H7 (cell line): ENCODE measurements around the gene THSD7A. TPM values are rescaled to one million over a fixed set of nuclear protein-coding genes. Genes with fewer than 3 reads are reported as not detected.
"Not testable (repeated sequence)": the region's sequence is repeated elsewhere in the genome, so short reads cannot be mapped to it uniquely, and the experiment has no call there.

Source experiments
- DNase-seq: peaks from one replicate; pipeline ENCODE4 v3.0.0; 2012
- H3K27me3 ChIP-seq: 2 replicates; pipeline ENCODE4 v1.6.0; 2011; ENCODE audit warnings: mild to moderate bottlenecking, low read length; ENCODE audit not compliant: control insufficient read depth, insufficient read depth
- H3K36me3 ChIP-seq: replicated peaks from 2 replicates; pipeline ENCODE4 v1.5.1; 2011; ENCODE audit warnings: low read length; ENCODE audit not compliant: control insufficient read depth, insufficient read depth
- H3K4me3 ChIP-seq: 2 replicates; pipeline ENCODE4 v1.5.1; 2011; ENCODE audit warnings: low read depth, mild to moderate bottlenecking, control low read depth, low read length, moderate library complexity; ENCODE audit not compliant: insufficient read depth
- total RNA-seq: library from RNA; depleted of rRNA; stranded (reverse); fragments of >200 nt; shearing (Covaris generic); gene quantifications from 2 replicates; pipeline ENCODE4 v1.2.3, GENCODE V29; 2014

Gene THSD7A
- total RNA-seq, 1 experiment from 2014 or later: 0.69 TPM

DNA sequence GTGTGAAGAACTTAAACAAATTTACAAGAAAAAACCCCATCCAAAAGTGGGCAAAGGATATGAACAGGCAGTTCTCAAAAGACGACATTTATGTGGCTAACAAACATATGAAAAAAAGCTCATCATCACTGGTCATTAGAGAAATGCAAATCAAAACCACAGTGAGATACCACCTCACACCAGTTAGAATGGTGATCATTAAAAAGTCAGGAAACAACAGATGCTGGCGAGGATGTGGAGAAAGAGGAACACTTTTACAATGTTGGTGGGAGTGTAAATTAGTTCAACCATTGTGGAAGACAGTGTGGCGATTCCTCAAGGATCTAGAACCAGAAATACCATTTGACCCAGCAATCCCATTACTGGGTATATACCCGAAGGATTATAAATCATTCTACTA is 388.1 kb downstream of the THSD7A start:
- not testable (repeated sequence) for H3K4me3 ChIP-seq, H3K27me3 ChIP-seq, H3K36me3 ChIP-seq, DNase-seq

GRCh38 chr7:11437994-11438393 is 394.0 kb downstream of the THSD7A start:
- H3K4me3 ChIP-seq: no peak overlapping the region
- no peaks in the 10 kb centered on the region for H3K27me3 ChIP-seq
- H3K36me3 ChIP-seq: no peaks in the 10 kb centered on the region
- DNase-seq: no peak

GRCh38 chr7:11436773-11437524 is 395.0 kb downstream of the THSD7A start:
- DNase-seq: no peak
- Histone ChIP-seq H3K4me3 (no peak overlapping the region), H3K27me3 (no peaks in the 10 kb centered on the region), H3K36me3 (no peaks in the 10 kb centered on the region)

- Histone ChIP-seq H3K4me3 (no peak overlapping the region), H3K27me3 (no peaks in the 10 kb centered on the region), H3K36me3 (no peaks in the 10 kb centered on the region)
- no peak for DNase-seq
These were observed 395.7 kb downstream of the THSD7A start for GRCh38 chr7:11436316-11436715.

DNA sequence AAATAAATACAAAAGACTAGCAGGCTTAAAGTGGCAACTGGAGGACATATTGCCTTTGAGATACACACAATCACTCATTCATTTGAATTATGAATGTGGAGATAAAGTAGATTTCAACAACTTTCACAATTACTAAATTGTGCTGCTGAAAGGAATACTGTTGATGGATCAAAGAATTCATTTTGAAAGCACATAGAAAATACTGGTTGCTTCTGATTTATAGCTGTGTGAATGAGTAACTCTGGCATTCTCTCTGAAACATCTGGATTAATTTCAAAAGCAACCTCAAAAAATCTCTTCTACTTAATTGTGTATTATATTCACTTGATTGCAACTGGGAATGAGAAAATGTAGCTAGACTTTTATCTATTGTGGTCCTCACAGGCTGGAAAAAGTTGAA is 397.6 kb downstream of the THSD7A start:
- no peak for DNase-seq
- Histone ChIP-seq H3K36me3 (no peaks in the 10 kb centered on the region), H3K4me3 (no peak overlapping the region), H3K27me3 (no peaks in the 10 kb centered on the region)

GRCh38 chr7:11430841-11431240 is 401.2 kb downstream of the THSD7A start:
- H3K4me3 ChIP-seq: no peak overlapping the region
- no peaks in the 10 kb centered on the region for H3K27me3 ChIP-seq
- no peak for DNase-seq
- H3K36me3 ChIP-seq: no peaks in the 10 kb centered on the region

- H3K36me3 ChIP-seq: no peaks in the 10 kb centered on the region
- H3K27me3 ChIP-seq: no peaks in the 10 kb centered on the region
- H3K4me3 ChIP-seq: no peak overlapping the region
- no peak for DNase-seq
These were observed 401.9 kb downstream of the THSD7A start for GRCh38 chr7:11430112-11430511.

DNA sequence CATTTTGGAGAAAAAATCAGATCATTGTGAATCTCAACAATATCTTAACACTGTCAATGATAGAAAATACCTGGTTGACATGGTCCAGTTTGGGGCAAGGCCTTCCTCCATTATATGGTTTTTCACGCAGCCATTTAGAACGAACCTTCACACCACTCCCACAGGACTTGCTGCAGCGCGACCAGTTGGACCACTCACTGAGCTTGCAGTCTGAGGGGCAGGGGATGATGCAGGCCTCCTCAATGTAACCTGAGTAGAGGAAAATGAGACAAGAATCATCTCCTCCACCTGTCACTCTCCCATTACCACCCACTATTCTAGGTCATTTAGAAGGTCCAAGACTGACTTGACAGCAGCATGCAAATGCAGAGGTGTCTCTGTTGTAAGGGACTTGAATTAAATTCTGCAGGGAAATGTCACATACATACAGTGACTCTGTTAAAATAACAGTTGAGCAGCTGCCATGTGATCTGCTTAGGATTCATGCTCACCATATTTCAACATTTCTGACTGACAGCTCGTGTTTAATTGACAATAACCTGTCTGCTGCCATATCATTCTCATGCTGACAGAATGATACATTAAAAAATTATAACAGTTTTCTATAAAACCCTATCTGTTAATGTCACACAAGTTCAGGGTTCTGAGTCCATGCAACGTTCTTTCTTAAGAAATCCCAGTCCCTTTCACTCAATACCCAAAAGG is 403.0 kb downstream of the THSD7A start:
- Histone ChIP-seq H3K36me3 (no peaks in the 10 kb centered on the region), H3K4me3 (no peak overlapping the region), H3K27me3 (no peaks in the 10 kb centered on the region)
- DNase-seq: peak; percentile 16

DNA sequence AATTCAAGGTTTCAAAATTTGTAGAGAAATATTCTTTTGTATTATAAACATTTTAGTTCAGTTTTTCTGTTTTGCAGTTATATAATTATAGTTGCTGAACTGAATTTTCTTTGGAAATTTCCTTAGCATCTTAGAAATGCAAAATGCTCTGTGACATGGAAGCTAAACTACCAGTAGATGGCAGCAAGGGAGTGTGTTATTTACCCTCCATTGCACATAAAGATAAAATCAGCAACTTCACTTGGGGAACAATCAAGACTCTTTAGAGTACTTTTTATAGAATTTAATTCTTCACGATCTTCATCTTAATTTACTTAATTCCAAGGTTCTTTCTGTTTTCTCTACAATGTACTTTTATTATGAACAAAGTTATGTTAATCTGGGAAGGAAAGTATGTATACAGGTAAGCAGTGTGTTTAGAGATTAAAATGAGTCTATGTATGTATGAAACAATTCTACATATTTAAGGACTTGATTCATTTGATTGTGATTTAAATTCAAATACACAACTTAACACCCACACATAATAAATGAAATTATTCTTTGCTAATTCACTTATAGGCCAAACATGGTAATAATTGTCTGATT is 404.2 kb downstream of the THSD7A start:
- H3K36me3 ChIP-seq: no peaks in the 10 kb centered on the region
- no peak overlapping the region for H3K4me3 ChIP-seq
- peak; percentile 48 for DNase-seq
- no peaks in the 10 kb centered on the region for H3K27me3 ChIP-seq

- Histone ChIP-seq H3K4me3 (no peak overlapping the region), H3K36me3 (no peaks in the 10 kb centered on the region), H3K27me3 (no peaks in the 10 kb centered on the region)
- no peak for DNase-seq
These were observed 408.0 kb downstream of the THSD7A start for GRCh38 chr7:11424006-11424405.

- Histone ChIP-seq H3K36me3 (no peaks in the 10 kb centered on the region), H3K27me3 (no peaks in the 10 kb centered on the region), H3K4me3 (no peak overlapping the region)
- no peak for DNase-seq
These were observed 411.9 kb downstream of the THSD7A start for GRCh38 chr7:11420049-11420448.

DNA sequence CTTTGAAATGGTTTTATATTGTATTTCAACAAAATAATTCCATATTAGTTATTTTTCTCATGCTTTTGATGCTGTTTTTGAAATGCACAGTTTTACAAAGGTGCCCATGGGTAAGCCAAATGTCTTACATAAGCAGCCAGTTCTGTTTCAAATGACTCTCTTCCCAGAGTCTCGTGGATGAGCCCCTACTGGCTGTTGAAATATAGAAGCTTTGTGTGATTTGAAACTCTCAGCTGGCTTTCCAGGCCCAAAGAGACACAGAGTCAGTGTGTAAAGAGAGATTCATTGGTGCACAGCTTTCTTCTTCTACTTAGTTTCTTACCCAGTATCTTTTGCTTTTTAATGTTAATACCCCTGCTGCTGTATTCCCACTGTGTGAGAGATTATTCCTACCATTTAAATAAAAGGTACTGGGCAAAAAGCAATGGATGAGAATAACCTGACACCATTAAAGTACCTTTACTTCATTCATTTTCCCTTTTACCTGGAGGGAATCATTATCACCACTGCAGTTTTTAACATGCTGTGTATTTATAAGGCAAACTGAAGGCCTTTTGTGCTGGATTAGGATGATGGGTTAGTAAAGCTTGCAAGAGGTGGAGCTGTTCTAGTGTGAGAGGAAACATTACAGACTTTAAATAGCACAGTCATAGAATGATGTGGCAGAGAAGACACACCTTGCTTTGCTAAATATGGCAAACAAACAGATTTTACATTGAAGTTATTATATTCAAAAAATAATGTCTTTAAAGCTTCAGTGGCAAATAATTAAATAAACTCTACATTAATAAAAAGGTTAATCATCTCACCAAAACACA is 415.1 kb downstream of the THSD7A start:
- DNase-seq: peak; percentile 8
- Histone ChIP-seq H3K36me3 (no peaks in the 10 kb centered on the region), H3K27me3 (no peaks in the 10 kb centered on the region), H3K4me3 (no peak overlapping the region)

GRCh38 chr7:11415101-11415500 is 416.9 kb downstream of the THSD7A start:
- no peak for DNase-seq
- no peaks in the 10 kb centered on the region for H3K27me3 ChIP-seq
- H3K4me3 ChIP-seq: no peak overlapping the region
- no peaks in the 10 kb centered on the region for H3K36me3 ChIP-seq

DNA sequence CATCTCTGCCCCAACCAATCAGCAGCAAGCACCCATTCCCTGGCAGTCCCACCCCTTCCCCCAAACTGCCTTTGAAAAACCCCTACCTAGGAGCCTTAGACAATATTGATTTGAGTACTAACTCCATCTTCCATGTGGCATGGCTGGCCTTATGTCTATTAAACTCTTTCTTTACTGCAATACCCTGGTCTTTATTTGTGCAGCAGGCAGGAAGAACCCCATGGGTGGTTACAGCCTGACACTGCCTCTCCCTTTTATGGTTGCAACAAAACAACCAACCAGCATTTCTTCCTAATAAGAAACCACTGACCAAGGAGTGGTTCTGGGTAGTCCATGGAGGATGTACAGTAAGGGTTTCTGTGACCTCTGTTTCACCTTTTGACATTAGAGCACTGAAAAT is 418.1 kb downstream of the THSD7A start:
- Histone ChIP-seq H3K36me3 (no peaks in the 10 kb centered on the region), H3K4me3 (no peak overlapping the region), H3K27me3 (no peaks in the 10 kb centered on the region)
- no peak for DNase-seq
